GM12891 (cell line): ENCODE results near the gene SLC9C1.
A peak's percentile ranks its signal among the peaks of the same experiment; 100 is the strongest.

Source experiments
- PAX5 ChIP-seq: IDR thresholded peaks from 2 replicates; pipeline ENCODE4 v1.6.1; 2011; ENCODE audit warnings: low read length, moderate library complexity, mild to moderate bottlenecking; ENCODE audit not compliant: insufficient read depth, severe bottlenecking
- POLR2A ChIP-seq: IDR thresholded peaks from 2 replicates; pipeline ENCODE4 v1.6.1; 2011; ENCODE audit warnings: low read depth, low read length, control low read depth
- POLR2AphosphoS5 ChIP-seq: IDR thresholded peaks from 2 replicates; pipeline ENCODE4 v1.6.1; 2011; ENCODE audit warnings: low read depth, low read length, control low read depth
- TAF1 ChIP-seq: IDR thresholded peaks from 2 replicates; pipeline ENCODE4 v1.6.1; 2011; ENCODE audit warnings: low read depth, low read length, control low read depth

DNA sequence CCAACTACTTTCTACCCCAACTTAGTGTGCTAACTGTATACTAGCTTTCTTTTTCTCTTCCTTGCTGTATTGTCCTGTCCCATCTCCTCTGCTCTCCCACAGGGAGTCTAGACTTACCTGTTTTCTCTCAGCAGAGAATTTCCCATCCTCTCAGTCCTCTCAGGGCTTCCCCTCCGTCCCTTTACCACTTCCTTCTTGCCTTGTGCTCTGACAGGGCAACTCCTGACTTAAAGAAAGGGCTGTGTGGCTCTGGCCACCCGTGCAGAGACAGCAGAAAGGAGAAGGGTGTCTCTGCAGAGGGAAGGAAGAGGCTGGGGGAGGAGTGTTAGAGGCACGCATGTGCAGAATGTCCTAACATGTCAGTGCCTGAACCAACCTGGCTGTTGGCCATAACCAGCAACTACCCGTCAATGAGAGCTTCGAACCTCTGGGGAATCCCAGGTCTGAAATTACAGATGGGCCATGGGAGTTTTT is 161.0 kb downstream of the SLC9C1 start, which contains the start of gene GCSAM:
- TF ChIP-seq POLR2A (peak; percentile 91), POLR2AphosphoS5 (peak; percentile 91), PAX5 (peak; percentile 47), TAF1 (peak; percentile 96)
